HTERT RPE-1 (cell line): ENCODE measurements around the gene GALNT8.

Experiments used
- in situ Hi-C: fragments of 300-500 bp; cut with MboI; formaldehyde crosslinking; loops from 4 replicates; pipeline ENCODE4 v1.14.3; 2020; ENCODE audit warnings: low sequenced_read_pairs

Gene GALNT8

DNA sequence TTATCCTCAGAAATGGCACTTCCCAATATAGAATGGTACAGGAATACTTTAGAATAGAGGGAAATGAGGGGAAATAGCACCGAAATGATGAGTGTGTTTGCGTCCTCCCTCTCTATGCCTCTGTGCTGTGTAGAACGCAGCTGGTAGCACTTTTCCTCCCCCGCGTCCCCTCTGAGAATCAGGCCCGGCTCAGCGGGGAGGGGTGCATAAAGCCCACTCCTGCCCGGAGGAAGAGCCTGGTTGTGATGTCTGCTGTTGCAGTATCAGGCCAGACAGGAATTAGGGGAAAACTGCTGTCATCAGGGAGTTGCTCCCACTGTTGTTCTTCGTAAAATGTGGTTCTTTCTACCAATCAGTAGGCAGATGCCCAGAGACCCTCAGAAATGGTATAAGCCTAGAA lies 76.0 kb downstream of the GALNT8 start:
- in situ Hi-C loops = no loop called here

- in situ Hi-C loops = no loop called here
Measured at GRCh38 chr12:4796694-4797482, 76.7 kb downstream of the GALNT8 start.

DNA sequence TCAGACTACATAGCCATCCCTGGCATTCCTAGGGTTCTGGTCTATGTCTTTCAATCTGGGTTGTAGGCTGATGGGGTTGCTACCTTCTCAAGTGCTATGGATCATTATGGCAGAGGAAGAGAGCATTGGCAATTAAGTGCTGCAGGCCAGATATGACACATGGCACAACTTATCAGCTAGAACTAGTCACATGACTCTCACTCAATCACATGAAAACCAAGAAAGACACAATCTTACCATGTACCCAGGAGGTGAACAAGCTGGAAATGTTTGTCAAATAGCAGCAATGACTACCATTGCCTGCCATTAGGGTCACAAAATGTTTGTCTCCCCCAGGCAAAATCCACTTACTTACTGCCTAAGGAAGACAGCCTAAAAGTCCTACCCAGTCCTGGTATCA lies 80.4 kb downstream of the GALNT8 start:
- in situ Hi-C loops = no loop called here

GRCh38 chr12:4802841-4803240 lies 82.6 kb downstream of the GALNT8 start:
- in situ Hi-C loops = no loop called here

- in situ Hi-C loops = no loop called here
Measured at GRCh38 chr12:4806439-4807115, 86.4 kb downstream of the GALNT8 start.

GRCh38 chr12:4807116-4807783 lies 87.0 kb downstream of the GALNT8 start:
- in situ Hi-C loops = no loop called here

DNA sequence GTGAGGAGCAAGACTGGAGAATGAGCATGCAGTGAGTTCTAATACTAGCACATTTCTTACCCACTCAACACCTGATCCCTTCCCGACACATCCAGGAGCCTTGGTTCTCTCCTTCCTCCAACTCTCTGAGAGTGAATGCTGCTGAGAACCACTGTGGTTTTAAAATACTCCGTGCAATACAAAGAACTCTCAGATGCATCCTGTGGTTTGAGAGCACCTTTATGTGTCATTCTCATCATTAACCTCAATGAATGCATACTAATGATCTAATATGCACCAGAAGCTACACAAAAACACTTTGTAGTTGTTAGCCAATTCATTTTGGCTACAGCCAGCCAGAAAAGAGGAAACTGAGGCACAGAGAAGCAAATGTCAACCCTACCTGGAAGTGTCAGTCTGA lies 87.6 kb downstream of the GALNT8 start:
- in situ Hi-C loops = no loop called here

GRCh38 chr12:4809013-4809448 lies 88.8 kb downstream of the GALNT8 start:
- in situ Hi-C loops = no loop called here

DNA sequence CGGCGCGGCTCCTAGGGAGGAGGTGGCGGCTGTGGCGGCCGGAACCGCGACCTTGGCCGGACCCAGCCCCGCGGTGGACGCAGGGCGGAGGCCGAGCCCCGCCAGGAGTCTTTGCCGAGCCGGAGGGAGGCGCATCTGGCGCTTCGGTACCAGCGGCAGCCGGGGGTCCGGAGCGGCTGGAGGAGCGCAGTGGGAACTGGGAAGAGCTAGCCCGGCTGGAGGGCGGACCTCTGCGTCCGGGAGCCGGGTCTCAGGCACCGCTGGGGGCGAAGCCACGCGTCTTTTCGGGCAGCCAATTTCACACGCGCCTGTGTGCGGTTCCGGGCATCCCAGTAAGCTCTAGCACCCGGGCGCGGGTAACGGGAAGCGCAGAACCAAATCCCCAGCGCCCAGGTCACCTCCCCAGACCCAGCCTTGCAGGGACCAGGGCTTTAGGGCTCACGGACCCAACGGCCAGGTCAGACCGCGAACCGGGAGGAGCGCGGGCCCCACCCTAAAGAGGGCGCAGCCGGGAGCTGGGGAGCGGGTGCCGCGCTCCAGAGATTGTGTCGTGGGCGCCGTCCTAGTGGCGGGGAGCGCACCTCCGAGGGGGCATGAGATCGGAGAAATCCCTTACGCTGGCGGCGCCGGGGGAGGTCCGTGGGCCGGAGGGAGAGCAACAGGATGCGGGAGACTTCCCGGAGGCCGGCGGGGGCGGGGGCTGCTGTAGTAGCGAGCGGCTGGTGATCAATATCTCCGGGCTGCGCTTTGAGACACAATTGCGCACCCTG lies 89.4 kb downstream of the GALNT8 start:
- in situ Hi-C loops = no loop called here

- in situ Hi-C loops = no loop called here
Measured at GRCh38 chr12:4810219-4810671, 90.0 kb downstream of the GALNT8 start.

DNA sequence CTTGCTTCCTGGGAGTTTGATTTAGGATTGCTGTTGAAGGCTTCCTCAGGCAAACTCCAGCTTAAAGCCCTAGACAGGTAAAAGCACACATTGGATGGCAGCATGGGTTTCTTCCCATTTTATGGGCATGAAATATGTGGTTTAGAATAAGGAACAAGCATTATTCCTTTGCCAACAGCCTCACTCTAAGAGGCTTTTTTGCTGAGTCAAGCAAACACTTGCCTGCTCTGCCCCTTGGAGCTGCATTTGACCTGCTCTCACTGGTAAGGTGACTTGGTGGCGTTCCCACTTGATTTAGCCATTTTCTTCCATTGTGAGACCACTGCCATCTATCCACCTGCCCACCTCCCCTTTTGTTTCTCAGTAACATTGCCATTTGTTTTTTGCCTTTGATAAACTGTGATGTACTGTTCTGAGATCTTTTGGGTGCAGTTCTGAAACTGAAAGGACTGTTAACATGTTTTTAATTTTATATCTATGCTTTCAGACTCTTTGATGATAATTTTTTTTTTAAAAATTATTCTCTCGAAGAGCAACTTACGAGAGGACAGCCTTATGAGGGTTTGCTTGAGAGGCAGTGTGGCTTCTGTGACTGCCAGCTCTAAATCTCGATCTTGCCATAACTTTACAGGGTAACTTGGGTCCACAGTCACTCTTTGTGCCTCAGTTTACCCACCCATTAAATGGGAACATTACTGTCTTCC lies 92.6 kb downstream of the GALNT8 start:
- in situ Hi-C loops = no loop called here

DNA sequence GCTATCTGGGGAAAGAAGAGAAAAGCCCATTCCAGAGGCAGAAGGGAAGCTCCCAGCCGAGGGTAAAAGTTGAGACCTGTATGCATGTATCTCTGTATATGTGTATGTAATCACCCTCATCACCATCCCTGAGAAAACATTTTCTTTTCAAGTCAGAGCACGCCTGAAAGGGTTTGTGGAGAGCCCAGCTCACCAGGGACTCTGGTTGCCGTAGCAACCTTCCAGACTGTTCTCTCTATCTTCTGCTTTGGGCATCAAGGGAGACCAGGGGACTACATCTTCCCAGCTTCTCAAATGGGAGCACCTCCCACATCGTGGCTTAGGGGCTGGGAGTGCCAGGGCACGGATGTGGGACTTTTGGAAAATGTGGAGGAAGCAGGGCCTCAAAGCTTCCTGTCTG lies 93.5 kb downstream of the GALNT8 start:
- in situ Hi-C loops = no loop called here

- in situ Hi-C loops = no loop called here
Measured at GRCh38 chr12:4814485-4814884, 94.3 kb downstream of the GALNT8 start.

DNA sequence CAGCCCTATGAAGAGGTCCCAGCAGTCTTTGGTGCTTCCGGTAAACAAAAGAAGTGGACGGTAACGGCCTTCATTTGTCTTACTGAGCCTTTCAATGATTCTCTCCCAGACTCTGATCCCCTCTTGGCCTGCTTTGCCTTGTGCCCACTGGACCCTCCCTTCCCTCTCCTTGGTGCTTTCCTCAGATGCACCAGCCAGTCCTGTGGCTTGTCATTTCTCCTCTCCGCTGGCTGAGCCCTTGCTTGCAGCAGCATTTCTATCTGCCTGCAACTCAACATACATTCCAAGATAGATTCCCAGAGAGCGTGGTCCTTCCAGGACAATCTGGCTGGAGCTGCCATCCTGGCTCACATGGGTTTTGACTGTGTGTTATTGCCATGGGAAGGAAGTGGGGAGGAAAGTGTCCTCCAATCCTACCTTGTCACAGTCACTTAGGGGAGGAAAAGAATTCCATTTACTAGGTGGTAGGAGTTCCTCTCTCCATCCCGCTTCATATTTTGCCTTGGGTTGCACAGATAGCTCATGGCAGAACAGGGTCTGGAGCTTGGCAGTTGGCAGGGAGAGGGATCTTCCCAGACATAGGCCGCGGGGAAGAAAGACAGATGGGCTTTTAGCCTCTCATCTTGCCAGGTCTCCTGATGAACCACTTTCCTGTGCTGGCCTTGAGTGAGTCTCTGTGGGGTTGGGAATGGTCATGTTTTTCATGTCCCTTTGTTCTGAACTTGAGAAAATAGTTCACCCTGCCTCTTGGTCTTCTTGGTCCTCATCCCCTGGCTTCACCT lies 96.7 kb downstream of the GALNT8 start:
- in situ Hi-C loops = no loop called here

DNA sequence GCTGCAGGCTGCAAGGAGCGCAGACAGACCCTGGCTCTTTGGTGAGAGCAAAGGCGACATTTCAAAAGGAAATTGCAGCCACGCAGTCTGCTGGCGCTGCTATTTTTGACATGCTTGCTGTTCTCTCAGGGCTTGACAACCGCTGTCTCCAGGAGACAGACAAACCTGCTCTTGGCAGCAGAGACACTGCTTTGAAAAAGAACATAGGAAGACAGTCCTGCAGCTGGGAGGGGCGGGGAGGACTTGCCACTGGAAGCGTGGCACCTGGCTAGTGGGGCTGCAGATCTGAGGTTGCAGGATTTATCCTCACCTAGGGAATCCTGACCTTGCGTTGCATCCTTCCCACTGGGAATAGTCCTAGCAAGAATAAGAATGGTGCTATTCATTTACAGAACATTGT lies 97.7 kb downstream of the GALNT8 start:
- in situ Hi-C loops = no loop called here

DNA sequence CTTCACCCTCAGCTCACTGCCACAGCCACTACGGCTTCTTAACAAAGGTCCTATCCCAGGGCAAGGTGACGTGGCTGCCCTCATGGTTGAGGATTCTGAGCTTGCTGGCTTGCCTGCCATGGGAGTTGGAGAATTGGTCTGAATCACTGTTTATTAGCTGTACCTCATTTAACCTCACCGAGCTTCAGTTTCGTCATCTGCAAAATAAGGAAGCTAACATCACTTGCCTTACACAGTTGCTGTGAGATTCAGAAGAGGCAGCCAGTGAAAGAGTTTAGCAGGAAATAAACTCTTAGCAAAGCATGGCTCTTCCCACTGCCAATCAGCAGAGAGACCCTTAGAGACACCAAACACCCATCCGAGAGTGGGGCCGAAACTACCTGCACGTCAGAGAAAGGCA lies 99.5 kb downstream of the GALNT8 start:
- in situ Hi-C loops = no loop called here

GRCh38 chr12:4820971-4821370 lies 100.8 kb downstream of the GALNT8 start:
- in situ Hi-C loops = no loop called here
